ENCODE data around the gene OCA2.

OCA2 gene

GRCh38 chr15:27835233-27835939, 263.7 kb downstream of the OCA2 start:
- DNase-seq = no peak

- no peak for DNase-seq
Measured at GRCh38 chr15:27834684-27835083, 264.4 kb downstream of the OCA2 start.

GRCh38 chr15:27833974-27834373, 265.1 kb downstream of the OCA2 start:
- DNase-seq = no peak

- no peak for DNase-seq
Measured at GRCh38 chr15:27833178-27833577, 265.9 kb downstream of the OCA2 start.

GRCh38 chr15:27832237-27832596, 266.9 kb downstream of the OCA2 start:
- DNase-seq = no peak

- DNase-seq = no peak
Measured at GRCh38 chr15:27831384-27832236, 267.5 kb downstream of the OCA2 start.

- no peak for DNase-seq
Measured at GRCh38 chr15:27828746-27829145, 270.4 kb downstream of the OCA2 start.

GRCh38 chr15:27826902-27827714, 272.0 kb downstream of the OCA2 start:
- no peak for DNase-seq

GRCh38 chr15:27826411-27826810, 272.7 kb downstream of the OCA2 start:
- no peak for DNase-seq

GRCh38 chr15:27824841-27825422, 274.2 kb downstream of the OCA2 start:
- no peak for DNase-seq

GRCh38 chr15:27821273-27821672, 277.8 kb downstream of the OCA2 start:
- DNase-seq = no peak

- DNase-seq = no peak
Measured at GRCh38 chr15:27820722-27821121, 278.4 kb downstream of the OCA2 start.

- no peak for DNase-seq
Measured at GRCh38 chr15:27820232-27820631, 278.9 kb downstream of the OCA2 start.

- DNase-seq = no peak
Measured at GRCh38 chr15:27817258-27817657, 281.9 kb downstream of the OCA2 start.

- DNase-seq = no peak
Measured at GRCh38 chr15:27816790-27817189, 282.3 kb downstream of the OCA2 start.

GRCh38 chr15:27815035-27815434, 284.1 kb downstream of the OCA2 start:
- no peak for DNase-seq

- no peak for DNase-seq
Measured at GRCh38 chr15:27813139-27813538, 286.0 kb downstream of the OCA2 start.

GRCh38 chr15:27808182-27808581, 290.9 kb downstream of the OCA2 start:
- DNase-seq = no peak

GRCh38 chr15:27807335-27807734, 291.8 kb downstream of the OCA2 start:
- no peak for DNase-seq

- no peak for DNase-seq
Measured at GRCh38 chr15:27806396-27806795, 292.7 kb downstream of the OCA2 start.

- no peak for DNase-seq
Measured at GRCh38 chr15:27805261-27806220, 293.6 kb downstream of the OCA2 start.
